Measurements from ENCODE around the gene OSTC. TPM values are rescaled to one million over a fixed set of nuclear protein-coding genes. Genes with fewer than 3 reads are reported as not detected.

Gene OSTC
- 1,000 to 10,000 TPM in 1 of 4 donors, 100 to 1,000 TPM in 1, 10 to 100 TPM in 2; 82.9 to 1,618 (median 118) TPM for total RNA-seq

- Histone ChIP-seq H3K27me3 (no peaks in the 10 kb centered on the region), H3K36me3 (peaks cover 0 to under 1% of the 10 kb centered on the region in 2 donors), H3K4me1 (peaks cover 10 to 15% of the 10 kb centered on the region in 2 donors), H3K4me3 (replicated peaks in 1 of 3) (peak within 1 kb of the TSS; percentile 49 to 95 (median 52)), H3K27ac (peak within 1 kb of the TSS; percentile 49 to 94 (median 58)), H3K9me3 (no peaks in the 10 kb centered on the region)
- intact Hi-C loops (cut with DNase I): no loop called here
- peak; percentile 96 to 97 for DNase-seq
- 1% methylated on average over 38 to 45 of the region's 45 CpGs for WGBS, 2 donors
- peak in 1 of 6 experiments; percentile 19 for TF ChIP-seq CTCF (IDR thresholded peaks at IDR 0.05)
- peak in 1 of 2 donors; percentile 75 for TF ChIP-seq POLR2A (IDR thresholded peaks at IDR 0.05)
Observed at GRCh38 chr4:108650212-108651013, at the start of gene OSTC. Gene OSTC, plus strand, starts transcription at chr4:108650599. Its CDS starts 57 bp downstream, at chr4:108650656.

GRCh38 chr4:108601106-108601505 is 49.3 kb upstream of the OSTC start:
- H3K27me3 ChIP-seq: no peaks in the 10 kb centered on the region
- intact Hi-C loops (cut with DNase I): no loop called here
- WGBS, 2 donors: 78 to 83% methylated on average over 3 of the region's 3 CpGs

GRCh38 chr4:108601532-108601931 is 48.9 kb upstream of the OSTC start:
- no peak for DNase-seq
- H3K27me3 ChIP-seq: no peaks in the 10 kb centered on the region
- H3K9me3 ChIP-seq: no peaks in the 10 kb centered on the region
- H3K4me3 ChIP-seq (replicated peaks in 1 of 3): no peak overlapping the region
- no peaks in the 10 kb centered on the region for H3K4me1 ChIP-seq
- intact Hi-C loops (cut with DNase I): no loop called here
- TF ChIP-seq CTCF (IDR thresholded peaks at IDR 0.05): no peak
- no peak for TF ChIP-seq POLR2A (IDR thresholded peaks at IDR 0.05)
- H3K27ac ChIP-seq: no peak overlapping the region
- 88 to 93% methylated on average over 1 of the region's 1 CpG for WGBS, 2 donors
- no peaks in the 10 kb centered on the region for H3K36me3 ChIP-seq

More at GRCh38 chr4:108601106-108601505, 49.3 kb upstream of the OSTC start:
- no peak overlapping the region for H3K4me3 ChIP-seq (replicated peaks in 1 of 3)
- TF ChIP-seq CTCF (IDR thresholded peaks at IDR 0.05) (no peak), POLR2A (IDR thresholded peaks at IDR 0.05) (no peak)
- no peak for DNase-seq
- no peak overlapping the region for H3K27ac ChIP-seq
- H3K36me3 ChIP-seq: no peaks in the 10 kb centered on the region
- no peaks in the 10 kb centered on the region for H3K9me3 ChIP-seq
- no peaks in the 10 kb centered on the region for H3K4me1 ChIP-seq

- intact Hi-C loops (cut with DNase I): no loop called here
- no peak overlapping the region for H3K27ac ChIP-seq
- H3K36me3 ChIP-seq: no peaks in the 10 kb centered on the region
- no peak for DNase-seq
- no peaks in the 10 kb centered on the region for H3K27me3 ChIP-seq
- no peaks in the 10 kb centered on the region for H3K9me3 ChIP-seq
- no peak overlapping the region for H3K4me3 ChIP-seq (replicated peaks in 1 of 3)
- 76 to 78% methylated on average over 3 of the region's 3 CpGs for WGBS, 2 donors
- no peak for TF ChIP-seq CTCF (IDR thresholded peaks at IDR 0.05)
- no peaks in the 10 kb centered on the region for H3K4me1 ChIP-seq
Observed at GRCh38 chr4:108602163-108602562, 48.2 kb upstream of the OSTC start.

GRCh38 chr4:108607079-108607815 is 43.2 kb upstream of the OSTC start:
- no peaks in the 10 kb centered on the region for H3K4me1 ChIP-seq
- H3K36me3 ChIP-seq: no peaks in the 10 kb centered on the region
- no peak for TF ChIP-seq CTCF (IDR thresholded peaks at IDR 0.05)
- no peak for TF ChIP-seq POLR2A (IDR thresholded peaks at IDR 0.05)
- intact Hi-C loops (cut with DNase I): no loop called here
- no peaks in the 10 kb centered on the region for H3K27me3 ChIP-seq
- WGBS, 2 donors: 97 to 99% methylated on average over 4 of the region's 4 CpGs
- no peaks in the 10 kb centered on the region for H3K9me3 ChIP-seq
- H3K27ac ChIP-seq: no peak overlapping the region
- no peak overlapping the region for H3K4me3 ChIP-seq (replicated peaks in 1 of 3)
- no peak for DNase-seq
